ENCODE results near the gene ZNF516.

- TF ChIP-seq CHD2 (IDR thresholded peaks at IDR 0.05; ENCODE audit: borderline replicate concordance, low read depth, low read length) (no peak), SMC3 (IDR thresholded peaks at IDR 0.05; ENCODE audit: borderline replicate concordance, low read length) (no peak), POLR2A (IDR thresholded peaks at IDR 0.05; ENCODE audit: low read depth, low read length) (peak; percentile 55), CTCF (IDR thresholded peaks at IDR 0.05 in 2 of 3, conservative IDR thresholded peaks at IDR 0.05 in 1 of 3; ENCODE audit: control insufficient read depth in 2 of 3, extremely low read depth in 1 of 3, insufficient read depth in 1 of 3, low read depth in 3 of 3, low read length in 3 of 3) (no peak), REST (IDR thresholded peaks at IDR 0.05; ENCODE audit: low read depth, low read length) (no peak), PKNOX1 (IDR thresholded peaks at IDR 0.05) (no peak), CEBPZ (IDR thresholded peaks at IDR 0.05; ENCODE audit: low read depth, low read length) (no peak), RFX5 (IDR thresholded peaks at IDR 0.05; ENCODE audit: low read depth, low read length) (no peak), RB1 (IDR thresholded peaks at IDR 0.05; ENCODE audit: borderline replicate concordance) (no peak), HCFC1 (IDR thresholded peaks at IDR 0.05; ENCODE audit: low read length) (no peak), JUND (IDR thresholded peaks at IDR 0.05; ENCODE audit: low read depth, low read length) (no peak), EZH2 (IDR thresholded peaks at IDR 0.05; ENCODE audit: borderline replicate concordance, control insufficient read depth, low read depth, low read length) (no peak)
These were observed 1.3 kb upstream of the ZNF516 start for GRCh38 chr18:76496194-76496890.

Measured in GM12878 (cell line).